CD4-positive, alpha-beta T cell treated with Interleukin-17A for 4 hours (primary cell): Measurements from ENCODE around the gene PSTK.
A peak's percentile ranks its signal among the peaks of the same experiment; 100 is the strongest.

Source experiments
- DNase-seq: peaks from one replicate; pipeline ENCODE4 v3.0.0-alpha.2; 2020; ENCODE audit warnings: mixed read lengths

Gene PSTK, protein sequence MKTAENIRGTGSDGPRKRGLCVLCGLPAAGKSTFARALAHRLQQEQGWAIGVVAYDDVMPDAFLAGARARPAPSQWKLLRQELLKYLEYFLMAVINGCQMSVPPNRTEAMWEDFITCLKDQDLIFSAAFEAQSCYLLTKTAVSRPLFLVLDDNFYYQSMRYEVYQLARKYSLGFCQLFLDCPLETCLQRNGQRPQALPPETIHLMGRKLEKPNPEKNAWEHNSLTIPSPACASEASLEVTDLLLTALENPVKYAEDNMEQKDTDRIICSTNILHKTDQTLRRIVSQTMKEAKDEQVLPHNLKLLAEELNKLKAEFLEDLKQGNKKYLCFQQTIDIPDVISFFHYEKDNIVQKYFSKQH

DNA sequence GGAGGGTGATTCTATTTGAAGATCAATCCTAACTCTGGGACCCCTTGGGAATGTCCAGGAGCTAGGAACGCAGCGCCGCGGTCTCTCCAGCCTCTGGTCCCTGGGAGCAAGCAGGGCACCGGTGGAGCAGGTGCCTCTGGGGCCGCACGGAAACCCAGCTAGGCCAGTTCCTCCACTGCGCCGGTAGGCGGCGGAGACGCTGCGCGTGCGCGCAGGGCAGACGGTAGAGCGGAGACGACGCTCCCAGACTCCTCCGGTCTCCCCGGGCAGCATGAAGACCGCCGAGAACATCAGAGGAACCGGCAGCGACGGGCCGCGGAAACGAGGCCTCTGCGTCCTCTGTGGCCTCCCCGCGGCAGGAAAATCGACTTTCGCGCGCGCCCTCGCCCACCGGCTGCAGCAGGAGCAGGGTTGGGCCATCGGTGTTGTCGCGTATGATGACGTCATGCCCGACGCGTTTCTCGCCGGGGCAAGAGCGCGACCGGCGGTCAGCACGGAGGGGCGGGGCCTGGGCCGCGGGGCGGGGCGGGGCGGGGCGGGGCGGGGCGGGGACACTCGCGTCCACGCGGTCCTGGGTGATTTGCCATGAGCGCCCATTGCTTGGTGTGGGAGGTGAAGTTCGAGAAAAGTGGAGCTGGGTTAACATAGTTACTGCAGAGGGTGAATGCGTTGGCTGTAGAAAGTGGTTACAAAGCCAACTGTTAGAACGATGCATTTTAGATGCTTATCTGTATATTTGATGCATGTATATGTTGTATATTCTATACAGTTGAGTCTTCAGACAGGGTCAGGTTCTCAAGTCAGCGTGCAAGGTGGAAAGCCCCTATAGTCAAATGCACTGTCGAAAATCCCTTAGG, at the start of gene PSTK:
Gene PSTK (plus strand): TSS at position 193 of the 857 bp plus-strand sequence. CDS start 79 bp downstream, at position 272.
- peak; percentile 93 for DNase-seq

DNA sequence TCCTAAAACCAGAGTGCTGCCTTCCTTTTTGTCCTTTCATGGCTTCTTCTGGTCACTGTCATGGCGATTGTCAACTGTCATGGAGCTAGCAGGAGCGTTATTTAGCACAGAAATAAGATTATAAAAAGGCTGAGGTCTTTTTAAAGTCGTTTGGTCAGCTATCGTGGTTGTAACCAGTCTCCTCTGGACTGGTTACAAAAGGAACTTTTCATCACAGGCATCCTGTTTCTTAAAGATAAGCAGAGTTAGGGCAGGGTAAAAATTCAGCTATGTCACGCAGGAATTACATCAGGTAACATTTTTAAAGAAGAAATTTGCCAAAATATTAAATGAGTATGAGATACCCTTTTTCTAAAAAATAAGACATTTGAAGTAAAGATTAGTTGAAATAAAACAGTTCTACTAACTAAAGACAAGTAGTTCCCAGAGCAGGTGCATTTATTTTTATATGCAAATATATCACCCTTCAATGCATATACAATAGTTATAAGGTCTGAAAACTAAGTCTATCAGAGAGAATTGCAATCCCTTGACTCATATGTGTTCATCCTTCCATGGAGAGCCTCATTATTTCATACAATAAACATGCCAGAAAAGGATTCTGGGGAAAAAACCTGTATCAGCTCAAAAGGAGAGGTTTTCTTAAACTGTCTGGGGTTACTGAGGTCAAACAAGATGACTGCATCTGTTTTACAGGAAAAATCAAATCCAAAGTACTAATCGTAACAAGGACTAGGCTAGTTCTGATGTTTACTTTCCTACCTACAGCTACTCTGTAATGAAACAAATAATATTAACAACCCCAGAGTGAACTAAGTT, 48.9 kb upstream of the PSTK start:
- DNase-seq: no peak

DNA sequence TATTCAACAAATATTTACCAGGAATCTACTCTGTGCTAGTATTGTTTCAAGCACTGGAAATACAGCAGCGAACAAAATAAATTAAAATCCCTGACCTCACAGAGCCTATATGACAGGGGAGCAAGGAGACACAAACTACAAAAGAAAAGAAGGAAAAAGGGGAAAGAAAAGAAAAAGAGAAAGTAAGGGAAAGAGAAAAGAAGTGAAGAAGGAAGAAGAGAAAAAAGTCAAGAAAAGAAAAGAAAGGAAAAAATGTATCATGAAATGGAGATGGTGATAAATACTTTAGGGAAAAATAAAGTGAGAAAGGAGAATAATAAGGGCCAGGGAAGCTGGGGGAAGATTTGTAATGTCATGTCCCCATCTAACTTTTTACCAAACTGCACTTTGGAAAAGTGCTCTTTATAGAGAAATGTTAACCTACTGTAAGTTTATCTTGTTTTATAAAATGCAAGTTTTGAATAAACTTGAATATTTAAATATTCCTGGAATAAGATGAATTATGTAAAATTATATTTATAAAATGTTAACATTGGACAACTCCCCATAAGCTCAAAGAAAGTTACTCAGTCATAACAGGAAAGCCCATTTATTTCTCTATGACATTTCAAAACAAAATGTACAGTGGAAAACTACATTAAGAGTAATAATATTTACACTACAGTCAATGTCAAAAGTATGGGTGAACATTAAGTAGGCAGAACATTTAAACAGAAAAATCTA, 40.9 kb upstream of the PSTK start:
- no peak for DNase-seq

DNA sequence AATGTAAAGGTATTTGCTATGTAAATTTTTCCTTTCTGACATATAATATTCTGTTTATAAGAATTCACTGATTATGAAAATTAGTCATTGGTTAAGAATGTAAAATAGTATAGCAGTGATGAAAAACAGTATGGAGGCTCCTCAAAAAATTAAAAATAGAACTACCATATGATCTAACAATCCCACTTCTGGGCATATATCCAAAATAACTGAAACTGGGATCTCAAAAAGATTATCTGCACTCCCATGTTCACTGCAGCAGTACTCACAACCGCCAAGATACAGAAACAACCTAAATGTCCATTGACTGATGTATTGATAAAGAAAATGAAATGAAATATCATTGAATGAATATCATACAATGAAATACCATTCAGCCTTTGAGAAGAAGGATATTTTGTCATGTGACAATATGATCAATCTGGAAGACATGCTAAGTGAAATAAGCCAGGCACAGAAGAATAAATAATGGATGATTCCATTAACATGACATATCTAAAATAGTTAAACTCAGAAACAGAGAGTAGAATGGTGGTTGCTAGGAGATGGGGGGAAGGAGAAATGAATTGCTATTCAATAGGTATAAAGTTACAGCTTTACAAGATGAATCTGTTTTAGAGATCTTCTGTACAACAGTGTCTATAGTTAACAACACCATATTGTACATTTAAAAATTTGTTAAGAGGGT, 40.2 kb upstream of the PSTK start:
- DNase-seq: no peak

DNA sequence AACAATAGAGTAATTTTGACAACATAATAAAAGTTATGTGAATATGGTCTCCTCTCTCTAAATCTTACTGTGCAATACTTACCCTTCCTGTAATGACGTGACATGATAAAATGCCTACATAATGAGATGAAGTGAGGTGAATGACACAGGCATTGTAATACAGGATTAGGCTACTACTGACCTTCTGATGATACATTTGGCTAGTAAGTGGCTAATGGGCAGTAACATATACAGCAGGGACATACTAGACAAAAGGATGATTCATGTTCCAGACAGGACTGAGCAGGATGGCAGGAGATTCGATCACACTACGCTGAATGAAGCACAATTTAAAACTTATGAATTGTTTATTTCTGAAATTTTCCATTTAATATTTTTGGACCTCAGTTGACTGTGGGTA, 30.9 kb upstream of the PSTK start:
- DNase-seq: no peak

DNA sequence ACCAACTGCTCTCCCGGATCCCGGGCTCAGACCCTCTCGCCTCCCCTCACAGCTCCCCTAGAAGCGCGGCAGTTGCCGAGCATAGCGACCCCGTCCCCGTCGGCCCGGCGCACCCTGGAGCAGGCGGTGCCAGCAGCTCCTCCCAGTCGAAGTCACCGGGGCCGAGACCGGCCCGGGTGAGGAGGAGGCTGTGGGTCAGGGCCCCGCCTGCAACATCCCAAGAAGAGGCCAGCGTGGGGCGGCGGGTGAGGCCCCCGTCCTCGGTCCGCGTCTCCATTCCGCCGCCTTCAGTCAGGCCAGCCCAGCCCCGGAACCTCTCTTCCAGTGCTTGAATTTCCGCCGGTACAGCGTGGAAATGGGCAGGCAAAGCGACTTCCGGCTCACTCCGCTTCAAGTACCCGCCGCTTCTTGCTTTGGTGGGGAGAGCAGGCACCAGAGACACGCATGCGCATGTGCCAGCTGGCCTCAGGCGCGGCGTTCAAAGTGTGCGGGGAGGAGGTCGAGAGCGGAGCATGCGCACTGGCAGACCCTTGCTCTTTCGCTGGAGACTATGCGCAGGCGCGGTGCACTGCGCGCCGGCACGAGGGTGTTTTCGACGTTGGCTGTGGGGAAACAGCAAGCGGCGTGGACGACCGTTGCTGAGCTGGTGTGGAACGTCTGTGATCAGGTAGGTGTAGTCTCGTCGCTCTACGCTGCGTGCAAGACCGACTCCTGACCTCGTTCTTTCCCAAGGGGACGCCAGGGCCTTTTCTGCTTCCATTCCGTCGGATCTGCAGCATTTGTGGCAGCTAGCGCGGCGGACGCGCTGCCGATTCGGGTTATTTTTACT, 26.1 kb upstream of the PSTK start, which contains the start of gene C10orf88:
Gene C10orf88 (minus strand): TSS at position 326 of the 829 bp plus-strand sequence. CDS start 49 bp downstream, at position 277.
- DNase-seq: peak; percentile 97

DNA sequence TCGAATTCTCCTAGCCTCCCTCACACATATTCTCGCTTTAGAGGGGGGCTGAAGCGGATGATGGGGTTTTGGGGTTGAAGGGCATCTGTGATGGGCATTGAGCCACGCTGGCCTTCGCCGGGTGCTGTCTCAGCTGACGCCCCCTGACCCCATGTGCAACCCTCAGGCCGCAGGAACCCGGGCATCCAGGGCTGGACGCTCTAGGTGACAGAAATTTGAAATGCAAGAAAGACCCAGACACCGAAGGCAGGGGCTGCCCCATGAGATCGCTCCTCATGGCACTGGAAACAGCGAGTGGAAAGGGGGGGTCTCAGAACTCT, 25.5 kb upstream of the PSTK start:
- DNase-seq: no peak

DNA sequence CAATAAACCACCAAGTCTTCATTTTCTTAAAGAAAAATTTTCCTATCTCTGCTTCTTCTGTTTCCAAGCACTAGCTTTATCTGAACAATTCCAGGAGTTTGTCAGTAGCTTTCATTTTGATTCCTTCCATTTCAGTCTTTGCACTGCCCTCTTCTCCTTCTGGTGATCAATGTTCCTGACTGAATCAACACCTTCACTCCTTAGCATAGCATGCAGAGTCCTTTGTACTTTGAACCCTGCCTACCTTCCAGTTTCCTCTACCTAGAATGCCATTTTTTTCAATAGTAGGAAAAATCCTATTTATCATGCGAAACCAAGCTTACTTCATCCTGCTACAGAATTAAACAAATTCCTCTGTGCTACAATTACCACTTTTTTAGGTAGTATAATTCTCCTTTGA, 24.3 kb upstream of the PSTK start:
- DNase-seq: no peak

DNA sequence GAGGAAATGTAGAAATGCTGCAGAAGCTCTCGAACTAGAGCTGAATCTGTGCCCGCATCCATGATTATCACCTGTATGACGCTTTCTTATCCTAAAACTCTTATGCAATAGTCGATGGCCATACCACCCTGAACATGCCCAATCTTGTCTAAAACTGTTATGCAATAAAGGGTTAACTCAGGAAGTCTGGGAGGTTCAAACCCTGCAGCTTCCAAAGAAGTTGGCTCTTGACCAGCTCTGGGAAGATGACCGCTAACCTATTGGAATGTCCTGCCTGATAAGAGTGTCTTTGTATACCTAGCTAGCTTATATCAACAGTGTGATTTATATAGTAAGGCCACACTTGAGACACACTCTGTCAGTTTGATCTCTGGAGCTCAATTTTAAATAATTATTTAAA, 22.7 kb upstream of the PSTK start:
- DNase-seq: no peak

DNA sequence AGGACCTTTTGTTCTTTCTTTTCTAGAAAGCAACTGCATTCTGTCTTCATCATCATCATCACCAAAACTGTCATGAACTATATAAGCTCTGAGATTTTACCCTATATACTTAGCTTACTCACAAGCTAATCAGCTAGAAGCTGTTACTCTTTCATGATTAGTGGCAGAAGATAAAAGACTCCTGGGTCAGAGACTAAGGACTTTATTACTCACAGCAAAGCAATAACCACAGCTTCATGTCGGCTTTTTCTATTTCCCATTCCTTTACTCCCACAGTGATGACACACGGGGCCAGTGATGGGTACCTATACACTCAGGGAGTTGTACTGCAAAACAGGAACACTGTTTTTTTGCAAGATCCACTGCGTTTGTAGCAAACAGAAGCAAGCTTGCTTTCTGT, 17.8 kb upstream of the PSTK start:
- no peak for DNase-seq

DNA sequence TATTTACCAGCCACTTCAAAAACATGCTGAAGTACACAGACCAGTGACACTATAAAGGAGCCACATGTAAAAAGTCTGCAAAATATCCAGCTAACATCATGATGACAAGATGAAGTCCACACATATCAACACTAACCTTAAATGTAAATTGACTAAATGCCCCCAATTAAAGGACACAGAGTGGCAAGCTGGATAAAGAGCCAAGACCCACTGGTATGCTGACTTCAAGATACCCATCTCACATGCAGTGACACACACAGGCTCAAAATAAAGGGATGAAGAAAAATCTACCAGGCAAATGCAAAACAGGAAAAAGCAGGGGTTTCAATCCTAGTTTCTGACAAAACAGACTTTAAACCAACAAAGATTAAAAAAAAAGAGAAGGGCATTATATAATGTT, 13.3 kb upstream of the PSTK start:
- no peak for DNase-seq

DNA sequence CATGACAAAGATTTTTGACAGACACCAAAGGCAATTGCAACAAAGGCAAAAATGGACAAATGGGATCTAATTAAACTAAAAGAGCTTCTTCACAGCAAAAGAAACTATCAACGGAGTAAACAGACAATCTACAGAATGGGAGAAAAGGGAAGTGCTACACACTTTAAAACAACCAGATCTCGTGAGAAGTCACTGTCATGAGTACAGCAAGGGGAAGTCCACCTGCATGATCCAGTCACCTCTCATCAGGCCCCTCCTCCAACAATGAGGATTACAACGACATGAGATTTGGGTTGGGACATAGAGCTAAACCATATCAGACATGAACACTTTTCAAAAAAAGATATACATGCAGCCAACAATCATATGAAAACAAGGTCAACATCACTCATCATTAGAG, 11.5 kb upstream of the PSTK start:
- DNase-seq: no peak

DNA sequence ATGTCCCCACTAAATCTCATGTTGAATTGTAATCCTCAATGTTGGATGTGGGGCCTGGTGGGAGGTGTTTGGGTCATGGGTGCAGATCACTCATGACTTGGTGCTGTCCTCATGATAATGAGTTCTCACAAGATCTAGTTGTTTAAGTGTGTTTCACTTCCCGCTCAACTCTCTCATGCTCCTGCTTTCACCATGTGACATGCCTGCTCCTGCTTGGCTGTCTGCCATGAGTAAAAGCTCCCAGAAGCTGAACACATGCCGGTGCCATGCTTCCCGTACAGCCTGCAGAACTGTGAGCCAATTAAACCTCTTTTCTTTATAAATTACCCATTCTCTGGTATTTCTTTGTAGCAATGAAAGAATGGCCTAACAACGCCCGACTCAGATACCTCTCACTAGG, 6.2 kb upstream of the PSTK start:
- DNase-seq: no peak

DNA sequence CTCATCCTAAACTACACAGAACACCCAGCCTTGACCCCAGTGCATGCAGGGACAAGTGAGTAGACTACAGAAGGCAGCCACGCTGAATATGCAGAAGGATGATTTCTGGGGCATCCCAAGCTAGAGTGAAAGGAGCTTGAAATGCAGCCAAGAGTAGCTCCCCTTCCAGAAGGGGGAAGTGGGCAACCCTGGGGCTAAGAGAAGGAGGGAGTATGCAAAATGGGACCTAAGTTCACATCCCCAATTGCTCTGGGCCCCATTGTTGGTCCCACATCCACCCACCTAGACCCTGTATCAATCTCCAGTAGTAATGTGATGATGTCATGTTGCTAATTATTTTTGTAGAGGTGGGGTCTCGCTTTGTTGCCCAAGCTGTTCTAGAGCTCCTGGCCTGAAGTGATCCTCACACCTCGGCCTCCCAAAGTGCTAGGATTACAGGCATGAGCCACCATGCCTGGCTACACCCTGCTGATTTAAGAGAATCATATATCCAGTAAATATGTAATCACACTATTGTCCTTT, 5.6 kb upstream of the PSTK start:
- DNase-seq: no peak

DNA sequence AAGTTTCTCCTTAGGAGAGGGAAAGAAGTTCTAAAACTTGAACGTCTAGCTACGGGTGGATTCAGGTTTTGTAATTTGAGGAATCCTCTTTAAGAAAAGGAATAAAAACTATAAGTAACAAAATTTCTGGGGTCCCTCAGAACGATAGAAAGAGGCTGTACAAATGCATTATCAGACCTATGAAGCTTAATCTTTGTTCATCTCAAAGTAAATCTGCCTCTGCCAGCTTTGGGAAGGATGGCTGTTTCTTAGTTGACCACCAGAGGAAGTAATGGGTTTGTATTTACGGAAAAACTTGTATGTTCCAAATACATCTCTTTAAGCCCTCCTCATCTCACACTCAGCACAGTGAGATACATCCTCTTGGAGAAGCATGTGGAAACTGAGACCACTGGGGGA, 864 bp downstream of the PSTK start:
- DNase-seq: no peak

DNA sequence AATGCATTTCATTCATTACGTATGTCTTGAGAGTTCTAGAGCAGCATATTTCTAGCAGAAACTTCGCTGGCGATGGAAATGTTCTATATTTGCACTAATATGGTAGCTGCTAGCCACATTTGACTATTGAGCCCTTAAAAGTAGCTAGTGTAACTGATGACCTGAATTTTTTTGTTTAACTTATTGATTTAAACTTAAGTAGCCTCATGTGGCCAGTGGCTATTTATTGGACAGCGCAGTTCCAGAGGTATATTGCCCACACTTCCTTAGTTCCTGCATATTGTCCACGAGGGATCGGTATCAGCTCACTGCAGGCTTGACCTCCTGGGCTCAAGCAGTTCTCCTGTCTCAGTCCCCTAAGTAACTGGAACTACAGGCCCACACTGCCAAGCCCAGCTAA, 3.7 kb downstream of the PSTK start:
- DNase-seq: no peak

DNA sequence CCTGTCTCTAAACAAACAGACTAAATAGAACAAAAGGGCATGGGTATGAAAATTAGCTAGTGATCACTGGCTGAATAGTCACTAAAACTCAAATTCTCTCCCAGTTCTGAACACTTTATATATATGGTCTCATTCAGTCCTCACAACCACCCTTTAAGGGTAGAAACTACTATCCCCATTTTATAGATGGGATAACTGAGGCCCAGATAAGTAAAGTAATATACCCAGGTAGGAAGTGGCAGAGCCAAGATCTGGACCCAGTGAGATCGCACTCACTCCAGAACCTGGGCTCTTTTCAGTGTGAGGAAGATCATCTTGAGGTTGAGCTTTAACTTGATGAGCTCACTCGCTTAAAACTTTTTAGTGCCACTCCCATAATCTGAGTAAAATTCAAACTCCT, 4.5 kb downstream of the PSTK start:
- no peak for DNase-seq

DNA sequence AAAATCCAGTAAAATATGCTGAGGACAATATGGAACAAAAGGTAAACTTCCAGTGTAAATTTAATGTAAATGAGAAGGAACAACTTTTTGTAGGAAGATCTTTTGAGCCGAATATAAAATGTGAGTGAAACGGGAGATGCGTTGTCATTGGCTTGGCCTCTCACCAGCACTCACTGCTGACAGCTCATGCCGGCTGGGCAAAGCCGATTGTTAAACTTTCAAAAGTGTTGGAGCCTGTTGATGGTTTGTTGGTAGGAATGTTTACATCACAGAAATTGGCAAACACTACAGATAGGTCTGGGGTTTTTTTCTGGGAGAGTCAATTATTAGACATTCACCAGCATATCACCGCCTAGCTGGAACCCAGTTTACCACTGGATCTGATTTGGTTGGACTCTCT, 6.1 kb downstream of the PSTK start:
- DNase-seq: no peak

DNA sequence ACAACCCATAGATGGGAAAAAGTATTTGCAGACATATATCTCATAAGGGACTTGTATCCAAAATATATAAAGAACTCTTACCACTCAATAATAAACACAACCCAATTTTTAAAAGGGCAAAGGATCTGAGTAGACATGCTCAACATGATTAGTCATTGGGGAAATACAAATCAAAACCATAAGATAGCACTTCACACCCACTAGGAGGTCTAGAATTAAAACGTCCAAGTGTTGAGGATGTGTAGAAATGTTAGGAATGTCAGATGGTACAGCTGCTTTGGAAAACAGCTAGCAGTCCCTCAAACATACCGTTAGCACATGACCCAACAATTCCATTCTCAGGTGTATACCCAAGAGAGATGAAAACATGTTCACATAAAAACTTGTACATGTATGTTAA, 8.3 kb downstream of the PSTK start:
- DNase-seq: no peak

DNA sequence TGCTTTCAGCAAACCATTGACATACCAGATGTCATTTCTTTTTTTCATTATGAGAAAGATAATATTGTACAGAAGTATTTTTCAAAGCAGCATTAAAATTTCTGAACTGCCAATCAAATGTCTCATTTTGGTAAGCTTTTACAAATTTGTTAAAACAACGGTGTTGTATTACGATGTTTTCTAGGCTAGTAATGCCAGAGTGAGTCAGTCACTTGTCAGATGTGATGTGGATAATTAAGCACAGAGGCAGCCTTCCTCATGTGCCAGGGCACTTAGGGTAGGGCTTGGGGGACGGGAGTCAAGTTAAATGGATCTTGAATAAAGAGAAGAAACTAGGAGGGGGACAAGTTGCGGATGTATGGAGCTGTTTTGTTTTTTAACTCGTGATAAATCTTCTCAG, 10.1 kb downstream of the PSTK start:
- DNase-seq: no peak

DNA sequence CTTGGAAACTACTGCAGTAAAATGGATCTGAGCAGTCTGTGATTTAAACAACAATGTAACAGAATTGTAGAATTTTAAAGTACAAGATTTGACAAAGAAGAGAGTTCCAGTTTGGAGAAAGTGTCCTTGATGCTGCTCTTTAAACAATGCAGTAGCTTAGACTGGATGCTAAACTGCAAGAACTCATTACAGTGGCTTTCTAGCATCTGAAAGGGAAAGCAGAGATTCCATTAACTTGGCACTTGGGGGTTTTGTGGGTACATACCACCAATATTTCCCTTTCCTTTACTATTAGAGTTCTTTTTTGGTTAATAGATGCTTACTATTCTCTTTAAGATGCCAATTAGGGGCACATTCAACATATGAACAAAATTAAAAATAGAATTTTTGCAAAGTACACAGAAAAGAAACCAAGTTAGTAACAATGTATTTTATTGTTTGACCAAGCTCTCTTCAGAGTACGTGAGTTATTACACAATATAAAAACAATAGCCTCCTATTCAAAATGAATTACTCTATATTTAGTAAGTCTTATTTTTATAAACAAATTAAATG, 11.9 kb downstream of the PSTK start:
- DNase-seq: no peak
